PC-3 (cell line): ENCODE data around the gene KLHL8. TPM values are rescaled to one million over a fixed set of nuclear protein-coding genes. Genes with fewer than 3 reads are reported as not detected.

Source experiments
- ATAC-seq: fragments of 200-7000 bp; cut with Tn5 transposase; 2 replicates; pipeline ENCODE4 v1.9.1; 2020; ENCODE audit warnings: mild to moderate bottlenecking, moderate library complexity
- Bru-seq: library from RNA; stranded (reverse); fragments of 400-500 nt; gene quantifications from one replicate; lab custom pipeline; 2021; lab: Mats Ljungman, UMichigan
- BruChase-seq, 2 experiments: library from RNA; stranded (reverse); fragments of 400-500 nt; gene quantifications; one replicate each; lab custom pipeline; 2021; lab: Mats Ljungman, UMichigan
- BruUV-seq: library from RNA; stranded (reverse); fragments of 400-500 nt; replicated peaks from 2 replicates; lab custom pipeline; 2021; lab: Mats Ljungman, UMichigan
- CTCF ChIA-PET: fragments of 300-600 bp; sonication (Branson Sonifier 250); formaldehyde crosslinking; loops from one replicate; lab custom pipeline; 2022; ENCODE audit warnings: antibody characterized with exemption; lab: Charles Lee
- POLR2A ChIA-PET: fragments of 300-600 bp; sonication (Branson Sonifier 250); formaldehyde crosslinking; loops from one replicate; lab custom pipeline; 2022; ENCODE audit warnings: antibody characterized with exemption; ENCODE audit not compliant: unreplicated experiment; lab: Charles Lee
- DNase-seq: peaks from one replicate; pipeline ENCODE4 v3.0.0-alpha.2; 2015
- H2AFZ ChIP-seq: fragments of 300-600 bp; sonication (generic); 2 replicates; pipeline ENCODE4 v1.6.0; 2016; ENCODE audit warnings: antibody characterized with exemption, low read length
- H3F3A ChIP-seq: fragments of 300-600 bp; sonication (generic); one replicate; pipeline ENCODE4 v1.6.0; 2017; ENCODE audit warnings: antibody characterized with exemption, low read length, control low read depth, mild to moderate bottlenecking; ENCODE audit not compliant: unreplicated experiment
- H3K27ac ChIP-seq: fragments of 300-600 bp; sonication (generic); 2 replicates; pipeline ENCODE4 v1.5.1; 2016; ENCODE audit warnings: mild to moderate bottlenecking, low read length
- H3K27me3 ChIP-seq: fragments of 300-600 bp; sonication (generic); 2 replicates; pipeline ENCODE4 v1.6.1; 2016; ENCODE audit warnings: low read length, mixed read lengths
- H3K36me3 ChIP-seq: fragments of 300-600 bp; sonication (generic); 2 replicates; pipeline ENCODE4 v1.6.1; 2016; ENCODE audit warnings: low read depth, mixed run types, low read length, mixed read lengths
- H3K4me1 ChIP-seq: fragments of 300-600 bp; sonication (generic); 2 replicates; pipeline ENCODE4 v1.5.1; 2016; ENCODE audit warnings: low read length; ENCODE audit not compliant: insufficient read depth
- H3K4me2 ChIP-seq: fragments of 300-600 bp; sonication (generic); 2 replicates; pipeline ENCODE4 v1.6.0; 2016; ENCODE audit warnings: low read length
- H3K4me3 ChIP-seq: fragments of 300-600 bp; sonication (generic); 2 replicates; pipeline ENCODE4 v1.5.1; 2016; ENCODE audit warnings: mild to moderate bottlenecking, low read length, mixed read lengths
- H3K79me2 ChIP-seq: fragments of 300-600 bp; sonication (generic); 2 replicates; pipeline ENCODE4 v1.6.1; 2017; ENCODE audit warnings: low read length, mixed read lengths
- H3K9ac ChIP-seq: fragments of 300-600 bp; sonication (generic); 2 replicates; pipeline ENCODE4 v1.6.0; 2016; ENCODE audit warnings: mild to moderate bottlenecking, low read length
- H3K9me2 ChIP-seq: fragments of 300-600 bp; sonication (generic); replicated peaks from 2 replicates; pipeline ENCODE4 v1.6.1; 2016; ENCODE audit warnings: mixed run types, low read length, mixed read lengths
- H3K9me3 ChIP-seq: fragments of 300-600 bp; sonication (generic); 2 replicates; pipeline ENCODE4 v1.6.1; 2016; ENCODE audit warnings: low read length, mixed read lengths
- H4K20me1 ChIP-seq: fragments of 300-600 bp; sonication (generic); 2 replicates; pipeline ENCODE4 v1.6.1; 2016; ENCODE audit warnings: low read length, mixed read lengths
- EZH2 ChIP-seq: fragments of 300-600 bp; sonication (generic); IDR thresholded peaks from one replicate; pipeline ENCODE4 v1.6.1; 2017; ENCODE audit warnings: antibody characterized with exemption, mild to moderate bottlenecking, low read length; ENCODE audit not compliant: unreplicated experiment
- EZH2phosphoT487 ChIP-seq: fragments of 300-600 bp; sonication (generic); IDR thresholded peaks from 2 replicates; pipeline ENCODE4 v1.6.1; 2018; ENCODE audit warnings: mild to moderate bottlenecking, antibody characterized with exemption, low read length, borderline replicate concordance
- intact Hi-C: fragments of 100-400 bp; cut with micrococcal nuclease; formaldehyde crosslinking; loops from 2 replicates; pipeline ENCODE4 v1.9.0; 2023
- long read RNA-seq: library from polyadenylated mRNA; unstranded; transcript quantifications from one replicate; pipeline ENCODE4 v2.0.0, GENCODE V29; 2021; ENCODE audit not compliant: unreplicated experiment
- total RNA-seq: library from RNA; depleted of rRNA; stranded (reverse); fragments of >200 nt; gene quantifications from 2 replicates; pipeline ENCODE4 v1.2.3, GENCODE V29; 2014; rRNA removed
- TF ChIP-seq, protein P1 (sequence below): fragments of 300-600 bp; sonication (generic); conservative IDR thresholded peaks from 2 replicates; pipeline ENCODE4 v1.5.1; 2017; ENCODE audit warnings: antibody characterized with exemption, low read depth, mild to moderate bottlenecking, low read length

KLHL8 gene
- total RNA-seq: 5.6 and 12.7 TPM in 2 replicates
- percentile 57 among the genes with signal in this experiment for Bru-seq, nascent RNA
- BruChase-seq, experiment 1, labeled RNA remaining after a 6-hour chase: percentile 59 among the genes with signal in this experiment
- percentile 59 among the genes with signal in this experiment for BruChase-seq, experiment 2, labeled RNA remaining after a 2-hour chase
- long read RNA-seq, full-length matches to known transcripts: 16 of 30 reads
- long read RNA-seq, partial matches to known transcripts: 2 of 30 reads
- long read RNA-seq, other reads (novel, unspliced or antisense): 12 of 30 reads

- Histone ChIP-seq H2AFZ (peak within 1 kb of the TSS; percentile 99), H3K36me3 (no peaks in the 10 kb centered on the region), H3K9ac (peak within 1 kb of the TSS; percentile 84), H3K9me2 (no peaks in the 10 kb centered on the region), H3K4me2 (peak within 1 kb of the TSS; percentile 100), H3K4me3 (peak within 1 kb of the TSS; percentile 87), H4K20me1 (no peaks in the 10 kb centered on the region), H3K27me3 (no peaks in the 10 kb centered on the region), H3K79me2 (peaks cover 43% of the 10 kb centered on the region), H3K9me3 (no peaks in the 10 kb centered on the region), H3F3A (no peaks in the 10 kb centered on the region), H3K4me1 (peaks cover 12% of the 10 kb centered on the region), H3K27ac (peak within 1 kb of the TSS; percentile 56)
- CTCF ChIA-PET: no interaction called here
- POLR2A ChIA-PET: interaction anchor here (0.6 to 0.9 kb wide), 3 partner anchors 57 to 497 kb away, joined by 3 to 4 read pairs (median 3); no protein-coding TSS in a partner anchor
- DNase-seq (peak; percentile 88), ATAC-seq (peak; percentile 89)
- intact Hi-C loops: loop anchor here (5.0 kb wide), 1 partner anchor 68 kb away; no protein-coding TSS in a partner anchor
- TF ChIP-seq EZH2 (no peak), EZH2phosphoT487 (no peak)
- TF ChIP-seq, protein P1, sequence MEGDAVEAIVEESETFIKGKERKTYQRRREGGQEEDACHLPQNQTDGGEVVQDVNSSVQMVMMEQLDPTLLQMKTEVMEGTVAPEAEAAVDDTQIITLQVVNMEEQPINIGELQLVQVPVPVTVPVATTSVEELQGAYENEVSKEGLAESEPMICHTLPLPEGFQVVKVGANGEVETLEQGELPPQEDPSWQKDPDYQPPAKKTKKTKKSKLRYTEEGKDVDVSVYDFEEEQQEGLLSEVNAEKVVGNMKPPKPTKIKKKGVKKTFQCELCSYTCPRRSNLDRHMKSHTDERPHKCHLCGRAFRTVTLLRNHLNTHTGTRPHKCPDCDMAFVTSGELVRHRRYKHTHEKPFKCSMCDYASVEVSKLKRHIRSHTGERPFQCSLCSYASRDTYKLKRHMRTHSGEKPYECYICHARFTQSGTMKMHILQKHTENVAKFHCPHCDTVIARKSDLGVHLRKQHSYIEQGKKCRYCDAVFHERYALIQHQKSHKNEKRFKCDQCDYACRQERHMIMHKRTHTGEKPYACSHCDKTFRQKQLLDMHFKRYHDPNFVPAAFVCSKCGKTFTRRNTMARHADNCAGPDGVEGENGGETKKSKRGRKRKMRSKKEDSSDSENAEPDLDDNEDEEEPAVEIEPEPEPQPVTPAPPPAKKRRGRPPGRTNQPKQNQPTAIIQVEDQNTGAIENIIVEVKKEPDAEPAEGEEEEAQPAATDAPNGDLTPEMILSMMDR: no peak
- TSS peak; percentile 61 for BruUV-seq
Measured at GRCh38 chr4:87220094-87220822, at the start of gene KLHL8. Gene KLHL8 (minus strand): TSS chr4:87220618. CDS start chr4:87195539, 25,079 bp downstream.

DNA sequence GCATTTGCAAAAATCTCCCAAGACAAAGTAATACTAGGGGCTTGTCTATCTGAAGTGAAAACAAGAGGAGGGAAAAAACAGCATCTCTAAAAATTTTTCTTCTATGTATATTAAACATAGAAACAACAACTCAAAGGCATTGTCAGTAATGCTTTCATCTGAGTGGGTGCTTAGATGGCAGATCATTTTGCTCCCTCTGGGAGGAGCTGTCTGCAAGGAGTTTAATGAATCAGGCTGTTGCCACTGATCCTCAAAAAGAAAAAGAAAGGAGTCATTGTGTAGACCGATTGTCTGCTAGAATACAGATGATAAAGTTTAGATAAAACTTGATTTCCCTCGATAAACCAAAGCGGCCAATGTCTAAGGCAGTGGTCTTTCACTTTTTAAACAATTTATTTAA is 49.7 kb upstream of the KLHL8 start:
- CTCF ChIA-PET: no interaction called here
- no peak overlapping the region for H3K9ac ChIP-seq

More for the DNA sequence above, 49.7 kb upstream of the KLHL8 start:
- POLR2A ChIA-PET: no interaction called here
- no peaks in the 10 kb centered on the region for H3K27me3 ChIP-seq
- no peak for TF ChIP-seq EZH2
- no peak for TF ChIP-seq EZH2phosphoT487
- TF ChIP-seq, protein P1: peak; percentile 69
- H3F3A ChIP-seq: no peaks in the 10 kb centered on the region
- no peaks in the 10 kb centered on the region for H3K9me2 ChIP-seq
- H3K79me2 ChIP-seq: no peaks in the 10 kb centered on the region
- ATAC-seq (peak; percentile 90), DNase-seq (peak; percentile 57)
- H2AFZ ChIP-seq: no peak overlapping the region
- no peaks in the 10 kb centered on the region for H3K9me3 ChIP-seq
- no peaks in the 10 kb centered on the region for H3K4me1 ChIP-seq
- H3K4me3 ChIP-seq: no peak overlapping the region
- no peak overlapping the region for H3K4me2 ChIP-seq
- H3K27ac ChIP-seq: no peak overlapping the region
- H3K36me3 ChIP-seq: no peaks in the 10 kb centered on the region
- no TSS peak for BruUV-seq
- H4K20me1 ChIP-seq: no peaks in the 10 kb centered on the region
- intact Hi-C loops: loop anchor here (1.0 to 5.0 kb wide), 3 partner anchors 37 to 195 kb away; no protein-coding TSS in a partner anchor
